RKO (cell line): Measurements from ENCODE around the gene GPR35.

Experiments
- DNase-seq: peaks from one replicate; pipeline ENCODE4 v3.0.0-alpha.2; 2016; ENCODE audit warnings: low spot score

The GPR35 gene

DNA sequence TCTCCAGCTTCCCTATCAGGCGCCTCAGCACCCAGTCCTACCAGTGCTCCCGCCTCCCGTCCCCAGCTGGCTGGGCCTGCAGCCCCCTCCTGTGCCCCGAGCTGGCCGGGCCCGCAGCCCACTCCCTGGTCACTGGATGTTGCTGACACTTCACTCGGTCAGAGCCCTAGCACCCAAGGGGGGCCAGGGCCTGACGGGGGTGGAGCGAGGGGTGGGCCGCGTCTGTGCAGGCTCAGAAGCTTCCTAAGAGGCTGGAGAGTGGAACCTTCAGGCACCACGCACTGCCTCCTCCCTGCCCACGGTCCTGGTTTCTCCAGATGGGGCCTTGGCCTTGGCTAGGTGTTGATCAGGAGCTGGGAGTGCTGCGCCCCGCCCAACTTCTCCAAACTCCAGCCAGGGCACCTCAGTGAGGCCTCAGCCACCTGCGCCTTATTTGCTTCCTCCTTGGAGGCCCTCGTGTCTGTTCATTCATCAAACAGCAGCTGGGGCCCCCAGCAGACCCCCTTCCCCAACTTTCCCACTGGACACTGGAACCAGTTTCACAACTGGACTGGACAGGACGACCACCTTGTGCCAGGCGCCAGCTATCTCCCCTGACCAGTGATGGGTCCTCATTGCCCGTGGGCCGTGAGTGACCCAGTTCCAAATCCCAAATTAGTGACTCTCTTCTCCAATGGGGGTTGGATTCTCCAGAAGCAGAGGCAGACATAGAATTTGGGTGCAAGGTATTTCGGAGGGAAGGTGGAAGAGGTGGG is 22.0 kb upstream of the GPR35 start:
- DNase-seq, result no peak

DNA sequence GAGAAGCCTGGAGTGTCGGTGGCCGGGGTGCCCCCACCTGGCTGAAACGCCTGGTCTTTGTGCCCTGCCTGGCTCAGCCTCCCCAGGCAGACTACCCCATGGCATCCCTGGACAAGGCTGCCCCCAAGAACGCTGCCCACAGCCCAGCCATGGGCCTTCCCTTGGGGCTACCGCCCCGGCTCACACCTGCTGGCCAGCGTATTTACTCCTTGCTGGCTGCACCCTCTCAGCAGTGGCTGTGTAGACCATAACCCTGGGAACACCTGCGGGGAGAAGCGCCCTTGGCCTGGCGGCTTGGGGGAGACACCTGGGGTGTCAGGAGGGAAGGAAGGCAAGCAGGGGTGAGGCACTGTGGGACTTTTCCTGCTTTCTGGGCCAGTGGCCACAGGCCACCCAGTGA is 21.4 kb upstream of the GPR35 start:
- DNase-seq, result no peak

GRCh38 chr2:240604291-240604938 is 20.9 kb upstream of the GPR35 start:
- peak; percentile 87 for DNase-seq

- no peak for DNase-seq
These were observed 20.2 kb upstream of the GPR35 start for GRCh38 chr2:240604939-240605716.

GRCh38 chr2:240605867-240606743 is 19.2 kb upstream of the GPR35 start:
- no peak for DNase-seq

- no peak for DNase-seq
These were observed 13.6 kb upstream of the GPR35 start for GRCh38 chr2:240611601-240612210.

DNA sequence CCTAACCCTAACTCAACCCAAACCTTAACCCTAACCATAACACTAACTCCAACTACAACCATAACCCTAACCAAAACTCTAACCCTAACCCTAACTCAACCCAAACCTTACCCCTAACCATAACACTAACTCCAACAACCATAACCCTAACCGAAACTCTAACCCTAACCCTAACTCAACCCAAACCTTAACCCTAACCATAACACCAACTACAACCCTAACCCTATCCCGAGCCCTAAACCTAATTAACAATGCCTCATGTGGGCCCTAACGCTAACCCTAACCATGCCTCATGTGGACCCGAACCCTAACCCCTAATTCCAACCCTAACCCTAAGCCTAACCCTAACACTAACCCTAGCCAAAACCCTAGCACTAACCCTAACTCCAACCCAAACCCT is 11.5 kb upstream of the GPR35 start:
- no peak for DNase-seq

DNA sequence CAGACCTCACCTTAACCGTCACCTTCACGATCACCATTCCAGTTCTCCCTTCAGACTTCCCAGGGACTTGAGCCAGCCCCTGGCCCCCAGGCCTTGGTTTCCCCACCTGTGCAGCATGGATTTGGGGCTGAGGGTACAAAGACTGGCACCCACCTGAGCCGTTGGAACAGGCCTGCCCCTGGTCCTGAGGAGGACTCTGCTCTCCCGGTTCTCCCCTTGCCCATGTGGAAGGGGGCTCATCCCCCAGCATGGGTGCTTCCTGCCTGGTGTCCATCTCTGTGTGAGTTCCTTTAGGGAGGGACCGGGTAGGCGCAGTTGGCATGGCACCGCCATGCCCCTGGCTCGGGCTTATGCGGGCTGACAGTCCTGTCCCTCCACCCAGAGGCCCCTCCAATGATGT is 10.9 kb upstream of the GPR35 start:
- no peak for DNase-seq

DNA sequence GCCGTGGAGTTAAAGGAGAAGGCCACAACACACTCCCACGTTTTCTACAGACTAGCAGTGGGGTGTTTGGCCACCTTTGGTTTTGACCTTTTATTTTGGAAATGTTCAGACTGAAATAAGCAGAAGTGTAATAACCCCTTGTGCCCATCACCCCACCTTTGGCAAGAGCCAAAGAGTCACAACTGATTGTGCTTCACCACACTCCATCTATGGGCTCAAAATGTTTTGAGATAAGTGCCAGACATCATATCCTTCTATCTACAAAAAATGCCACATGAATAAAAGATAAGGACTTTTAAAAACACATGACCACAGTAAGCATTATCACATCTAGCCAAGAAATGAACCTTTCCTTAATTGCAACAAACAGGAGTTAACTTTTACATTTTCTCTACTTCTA is 9.9 kb upstream of the GPR35 start:
- no peak for DNase-seq

- no peak for DNase-seq
These were observed 9.3 kb upstream of the GPR35 start for GRCh38 chr2:240615820-240616547.

GRCh38 chr2:240616860-240617666 is 8.2 kb upstream of the GPR35 start:
- DNase-seq, result peak; percentile 34

DNA sequence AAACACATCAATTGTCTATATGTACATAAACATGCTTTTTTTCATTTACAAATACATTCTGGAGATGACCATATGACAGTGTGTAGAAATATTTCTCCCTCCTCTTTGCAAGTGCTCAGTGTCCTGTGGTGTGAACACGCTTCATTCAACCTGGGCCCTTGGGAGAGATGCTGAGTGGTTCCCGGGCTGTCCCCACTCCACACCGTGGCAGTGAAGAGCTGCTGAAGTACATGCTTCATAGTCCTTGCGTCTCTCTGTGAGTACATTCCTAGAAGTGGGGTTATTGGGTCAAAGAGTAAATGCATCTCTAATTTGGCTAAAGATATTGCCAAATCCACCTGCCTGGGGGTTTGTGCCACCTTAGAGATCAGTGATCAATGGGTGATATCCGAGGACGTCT is 6.5 kb upstream of the GPR35 start:
- no peak for DNase-seq

GRCh38 chr2:240619506-240620148 is 5.7 kb upstream of the GPR35 start:
- no peak for DNase-seq

- DNase-seq, result no peak
These were observed 5.0 kb upstream of the GPR35 start for GRCh38 chr2:240620149-240620731.

GRCh38 chr2:240620859-240621258 is 4.4 kb upstream of the GPR35 start:
- no peak for DNase-seq

DNA sequence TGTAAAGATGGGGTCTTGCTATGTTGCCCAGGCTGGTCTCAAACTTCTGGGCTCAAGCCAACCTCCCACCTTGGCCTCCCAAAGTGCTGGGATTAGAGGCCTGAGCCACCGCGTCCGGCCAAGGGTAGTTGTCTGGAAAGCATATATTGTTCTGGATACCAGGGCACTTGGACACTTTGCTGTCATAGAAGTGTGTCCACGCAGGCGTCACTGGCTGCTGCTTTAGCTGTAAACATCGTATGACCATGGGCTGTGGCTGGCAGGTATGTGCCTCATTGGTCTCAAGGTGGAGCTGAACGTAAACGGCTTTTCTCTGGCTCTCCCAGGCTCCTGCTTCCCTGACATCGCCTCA is 3.2 kb upstream of the GPR35 start:
- DNase-seq, result no peak

DNA sequence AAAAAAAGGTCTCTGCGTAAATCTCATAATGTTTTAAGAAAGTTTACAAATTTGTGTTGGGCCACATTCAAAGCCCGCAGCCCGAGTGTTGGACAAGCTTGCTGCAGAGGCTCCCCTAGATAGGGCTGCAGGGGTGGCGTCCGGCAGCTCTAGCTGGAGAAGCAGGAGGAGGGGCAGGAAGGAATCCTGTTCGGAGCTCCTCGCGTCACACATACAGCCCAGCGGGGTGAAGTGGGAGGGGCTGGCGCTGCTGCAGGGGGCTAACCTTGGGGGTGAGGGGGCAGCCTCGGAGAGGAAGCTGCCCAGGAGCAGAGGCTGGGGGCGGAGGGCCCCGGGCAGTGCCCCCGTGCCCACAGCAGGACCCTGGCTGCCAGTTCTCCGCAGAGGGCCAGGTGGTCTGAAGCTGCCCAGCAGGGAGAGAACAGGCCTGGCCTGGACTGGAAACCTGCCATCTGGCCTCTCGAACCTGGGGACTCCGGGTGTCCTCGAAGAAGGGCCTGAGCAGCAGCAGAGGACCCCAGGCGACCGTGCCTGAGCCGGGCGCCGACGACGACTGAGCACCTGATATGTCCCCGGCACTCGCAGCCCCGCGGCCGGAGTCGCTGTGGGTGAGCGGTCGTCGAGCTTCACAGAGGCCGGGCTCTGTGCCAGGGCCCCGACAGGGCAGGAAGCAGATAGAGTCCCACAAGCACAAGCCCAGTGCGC is 2.6 kb upstream of the GPR35 start:
- no peak for DNase-seq

DNA sequence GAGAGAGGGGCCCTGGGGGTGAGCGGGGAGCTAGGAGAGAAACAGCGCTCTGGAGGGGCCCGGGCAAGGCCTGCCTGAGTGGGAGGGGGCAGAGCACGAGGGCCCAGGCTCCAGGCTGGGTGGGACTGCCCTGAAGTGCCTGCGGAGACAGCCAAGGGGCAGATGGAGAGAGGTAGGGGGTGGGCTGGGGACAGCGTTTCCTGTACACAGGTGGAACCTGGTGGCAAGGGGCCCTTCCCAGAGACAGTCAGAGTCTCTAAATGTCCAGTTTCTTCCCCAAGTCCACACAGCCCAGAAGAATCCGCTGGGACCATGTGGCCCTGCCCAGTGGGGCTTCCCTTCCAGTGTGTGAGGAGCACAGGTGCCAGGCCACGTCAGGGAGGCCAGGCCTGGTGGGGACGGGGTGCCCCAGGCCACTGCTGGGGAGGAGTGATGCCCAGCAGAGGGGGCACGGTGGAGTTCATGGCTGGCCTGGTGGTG is 1.7 kb upstream of the GPR35 start:
- no peak for DNase-seq
